H1 (cell line): ENCODE data around the gene ZNF776. TPM values are rescaled to one million over a fixed set of nuclear protein-coding genes. Genes with fewer than 3 reads are reported as not detected.

Experiments used
- BACH1 ChIP-seq: IDR thresholded peaks from 2 replicates; pipeline ENCODE4 v1.6.1; 2012; ENCODE audit warnings: low read length, improper control_type of control experiment
- CBX8 ChIP-seq: fragments of 300-800, 300-1000 bp; sonication (generic); IDR thresholded peaks from 2 replicates; pipeline ENCODE4 v1.7.1; 2016; ENCODE audit warnings: low read depth, low read length, borderline replicate concordance
- CEBPB ChIP-seq: IDR thresholded peaks from 2 replicates; pipeline ENCODE4 v1.6.1; 2012; ENCODE audit warnings: low read depth, low read length
- E2F6 ChIP-seq: IDR thresholded peaks from 2 replicates; pipeline ENCODE4 v1.6.1; 2012; ENCODE audit warnings: inconsistent platforms
- GABPA ChIP-seq: IDR thresholded peaks from 2 replicates; pipeline ENCODE4 v1.6.1; 2011; ENCODE audit warnings: mild to moderate bottlenecking, low read length, moderate library complexity, borderline replicate concordance; ENCODE audit not compliant: insufficient read depth
- HDAC2 ChIP-seq, 2 experiments: fragments of 300-600 bp in 1 of 2; sonication (generic) in 1 of 2; IDR thresholded peaks; 2 replicates each; pipeline ENCODE4 v1.6.1; 2011 to 2012; ENCODE audit warnings: low read depth in 2 of 2, low read length in 2 of 2, mild to moderate bottlenecking in 2 of 2, moderate library complexity in 2 of 2, borderline replicate concordance in 1 of 2, inconsistent platforms in 1 of 2
- POLR2A ChIP-seq, 2 experiments: IDR thresholded peaks; 1 replicate in 1 of 2; 2 replicates in 1 of 2; pipeline ENCODE4 v1.6.1; 2011; ENCODE audit warnings: low read depth in 2 of 2, low read length in 2 of 2, mild to moderate bottlenecking in 2 of 2; ENCODE audit errors: control extremely low read depth in 1 of 2
- POLR2AphosphoS5 ChIP-seq: IDR thresholded peaks from 2 replicates; pipeline ENCODE4 v1.6.1; 2011; ENCODE audit warnings: low read depth, low read length
- TBP ChIP-seq: IDR thresholded peaks from 2 replicates; pipeline ENCODE4 v1.6.1; 2011; ENCODE audit warnings: low read depth, low read length, improper control_type of control experiment
- TCF12 ChIP-seq: IDR thresholded peaks from 2 replicates; pipeline ENCODE4 v1.6.1; 2011; ENCODE audit warnings: low read depth, mild to moderate bottlenecking, low read length
- TEAD4 ChIP-seq: IDR thresholded peaks from 2 replicates; pipeline ENCODE4 v1.6.1; 2012; ENCODE audit warnings: low read depth, low read length, inconsistent platforms, mixed read lengths
- polyA plus RNA-seq, 7 experiments: library from polyadenylated mRNA; depleted of rRNA in 3 of 7; stranded (reverse) in 5 of 7; unstranded in 2 of 7; fragments of >200 nt in 5 of 7; fragments of 200-250 nt in 2 of 7; gene quantifications; 1 replicate in 5 of 7; 2 replicates in 1 of 7; 4 replicates in 1 of 7; pipeline versions ENCODE4 v1.2.1 to v1.2.3, GENCODE V29; 2011 to 2013; ENCODE audit warnings: missing spikeins in 2 of 7, mixed read lengths in 2 of 7
- total RNA-seq: library from RNA; stranded (reverse); fragmentation: NEBNext Ultra II Directional; extraction: Animal tissue kit (Norgen Biotek cat#: 25700); gene quantifications from 2 replicates; pipeline ENCODE4 v1.2.1, GENCODE V29; 2021

ZNF776 gene
- total and polyA plus RNA-seq, 2 of the 8 experiments (the other 6 are each of a cell fraction or from before 2014, with no cell fraction given), result 7.8 to 20.5 TPM

- TF ChIP-seq CBX8, result no peak
- TF ChIP-seq TBP, result peak; percentile 43; the same call in 1 of the 2 replicates
- TF ChIP-seq TCF12, result no peak
- TF ChIP-seq TEAD4, result 0 out of 2 replicates have a peak, but pooled peaks have one; percentile 1
- no peak for TF ChIP-seq BACH1
- no peak for TF ChIP-seq E2F6
- no peak; the same call in none of the 2 replicates for TF ChIP-seq POLR2AphosphoS5
- TF ChIP-seq POLR2A (IDR thresholded peaks at IDR 0.05; ENCODE audit: control extremely low read depth in 1 of 2, low read depth in 2 of 2, low read length in 2 of 2), result peak; percentile 53 to 92
- TF ChIP-seq CEBPB, result no peak
- TF ChIP-seq HDAC2 (IDR thresholded peaks at IDR 0.05; ENCODE audit: borderline replicate concordance in 1 of 2, low read depth in 2 of 2, low read length in 2 of 2), result no peak
- no peak for TF ChIP-seq GABPA
These were observed 37.8 kb upstream of the ZNF776 start, which contains the start of gene ZNF154 (continued) for GRCh38 chr19:57708641-57709361.
